Left cardiac atrium (tissue), 2 donors: ENCODE data around the gene CNIH4. TPM values are rescaled to one million over a fixed set of nuclear protein-coding genes. Genes with fewer than 3 reads are reported as not detected.

ENCODE experiments used
- microRNA-seq, 2 donors: library from miRNA; unstranded; fragments of <30 nt; microRNA quantifications; one replicate each; pipeline ENCODE4 v1.2.0, GENCODE V29; 2020
- total RNA-seq, 2 donors: library from RNA; stranded (reverse); fragmentation: NEBNext Ultra II Directional; extraction: Animal tissue kit (Norgen Biotek cat#: 25700); gene quantifications; one replicate each; pipeline ENCODE4 v1.2.1, GENCODE V29; 2021
- donor health status: DM: no; HTN: yes; CAD: no; lungs with severe emphysema.
- donor health status: DM: yes; HTN: yes; CAD: no.

CNIH4 gene
- total RNA-seq, 2 donors from 2014 or later: 32.3 to 32.8 TPM

Small RNA genes lying within 50 kb of the gene (microRNA-seq; reads per million reads assigned to microRNA genes)
- 1.0 to 1.6 reads per million in 2 donors for gene MIR4742

Other genes with a start within 250 kb of the CNIH4 start
- gene FBXO28, start 242.8 kb upstream of the CNIH4 start, total RNA-seq: 10 to 100 TPM; 17.3 to 20.1 TPM
- gene DEGS1, start 173.6 kb upstream of the CNIH4 start, total RNA-seq: 10 to 100 TPM; 59.2 to 64.9 TPM
- 10 to 100 TPM; 10.7 to 11.8 TPM for gene NVL, start 26.7 kb upstream of the CNIH4 start, total RNA-seq
- gene WDR26, start 77.9 kb downstream of the CNIH4 start, total RNA-seq: 10 to 100 TPM; 54.3 to 67.4 TPM